ENCODE measurements around the gene NOVA1. TPM values are rescaled to one million over a fixed set of nuclear protein-coding genes. Genes with fewer than 3 reads are reported as not detected.

Gene NOVA1
- total and polyA plus RNA-seq, 9 donors = 3.9 to 11.7 (median 7.4) TPM

- Histone ChIP-seq H3K27me3 (no peaks in the 10 kb centered on the region), H3K9me3 (no peaks in the 10 kb centered on the region), H3K4me3 (no peak overlapping the region), H3K27ac (no peak overlapping the region), H3K4me1 (ENCODE audit: insufficient read depth) (no peaks in the 10 kb centered on the region), H3K36me3 (no peaks in the 10 kb centered on the region)
- intact Hi-C loops (cut with DNase I) = no loop called here
- DNase-seq = no peak
- no peak for TF ChIP-seq CTCF (IDR thresholded peaks at IDR 0.05)
- WGBS, 3 donors = 63 to 71% (median 69%) methylated on average over 3 of the region's 3 CpGs
These were observed 70.7 kb downstream of the NOVA1 start for GRCh38 chr14:26527095-26527494.

GRCh38 chr14:26526137-26526536, 71.7 kb downstream of the NOVA1 start:
- TF ChIP-seq EP300 (IDR thresholded peaks at IDR 0.05) (no peak), CTCF (IDR thresholded peaks at IDR 0.05) (no peak), POLR2A (IDR thresholded peaks at IDR 0.05) (no peak)
- DNase-seq = no peak
- H3K36me3 ChIP-seq = no peaks in the 10 kb centered on the region
- H3K4me1 ChIP-seq (ENCODE audit: insufficient read depth) = no peaks in the 10 kb centered on the region
- H3K4me3 ChIP-seq = no peak overlapping the region
- no peak overlapping the region for H3K27ac ChIP-seq
- WGBS, 3 donors = 6 to 33% (median 19%) methylated on average over 1 of the region's 1 CpG
- H3K27me3 ChIP-seq = no peaks in the 10 kb centered on the region
- intact Hi-C loops (cut with DNase I) = no loop called here
- no peaks in the 10 kb centered on the region for H3K9me3 ChIP-seq

- DNase-seq = no peak
- TF ChIP-seq CTCF (IDR thresholded peaks at IDR 0.05) (no peak), POLR2A (IDR thresholded peaks at IDR 0.05) (no peak), EP300 (IDR thresholded peaks at IDR 0.05) (no peak)
- Histone ChIP-seq H3K27ac (no peak overlapping the region), H3K4me3 (no peak overlapping the region), H3K36me3 (no peaks in the 10 kb centered on the region), H3K27me3 (no peaks in the 10 kb centered on the region), H3K9me3 (no peaks in the 10 kb centered on the region), H3K4me1 (ENCODE audit: insufficient read depth) (no peaks in the 10 kb centered on the region)
- intact Hi-C loops (cut with DNase I) = no loop called here
These were observed 72.7 kb downstream of the NOVA1 start for GRCh38 chr14:26525085-26525484.

- no peak overlapping the region for H3K27ac ChIP-seq
- H3K36me3 ChIP-seq = no peaks in the 10 kb centered on the region
- DNase-seq = no peak
- H3K27me3 ChIP-seq = no peaks in the 10 kb centered on the region
- no peaks in the 10 kb centered on the region for H3K4me1 ChIP-seq (ENCODE audit: insufficient read depth)
- intact Hi-C loops (cut with DNase I) = no loop called here
- WGBS, 3 donors = 36 to 42% (median 37%) methylated on average over 2 of the region's 2 CpGs
- H3K9me3 ChIP-seq = no peaks in the 10 kb centered on the region
- TF ChIP-seq EP300 (IDR thresholded peaks at IDR 0.05) (no peak), CTCF (IDR thresholded peaks at IDR 0.05) (no peak), POLR2A (IDR thresholded peaks at IDR 0.05) (no peak)
- no peak overlapping the region for H3K4me3 ChIP-seq
These were observed 74.9 kb downstream of the NOVA1 start for GRCh38 chr14:26522967-26523366.

- Histone ChIP-seq H3K36me3 (no peaks in the 10 kb centered on the region), H3K27me3 (no peaks in the 10 kb centered on the region), H3K4me3 (no peak overlapping the region), H3K9me3 (no peaks in the 10 kb centered on the region), H3K27ac (no peak overlapping the region), H3K4me1 (ENCODE audit: insufficient read depth) (no peaks in the 10 kb centered on the region)
- TF ChIP-seq CTCF (IDR thresholded peaks at IDR 0.05) (no peak), EP300 (IDR thresholded peaks at IDR 0.05) (no peak)
- intact Hi-C loops (cut with DNase I) = no loop called here
- DNase-seq = no peak
These were observed 80.1 kb downstream of the NOVA1 start for GRCh38 chr14:26517771-26518170.

Data from ovary (tissue), 9 donors.